ENCODE data around the gene DEK. TPM values are rescaled to one million over a fixed set of nuclear protein-coding genes. Genes with fewer than 3 reads are reported as not detected.
"Not testable (repeated sequence)": the region's sequence is repeated elsewhere in the genome, so short reads cannot be mapped to it uniquely, and the experiment has no call there.

DEK gene
- total RNA-seq = 64.2 TPM

GRCh38 chr6:18264219-18264922 lies at the start of gene DEK:
TSS of gene DEK (minus strand) at chr6:18264530. CDS start at chr6:18263987, 543 bp downstream.
- peak within 1 kb of the TSS; percentile 81 to 91 (median 88) for H3K9ac ChIP-seq (ENCODE audit: low read depth in 1 of 3, low read length in 3 of 3)
- no peaks in the 10 kb centered on the region for H3K36me3 ChIP-seq (ENCODE audit: control insufficient read depth in 3 of 3, insufficient read depth in 3 of 3, low read length in 3 of 3)
- H3K4me1 ChIP-seq (ENCODE audit: control insufficient read depth in 3 of 3, insufficient read depth in 3 of 3, low read length in 3 of 3) = peaks cover 29 to 48% (median 36%) of the 10 kb centered on the region in 3 donors
- no peaks in the 10 kb centered on the region for H3K27me3 ChIP-seq (ENCODE audit: control insufficient read depth in 3 of 3, insufficient read depth in 3 of 3, low read length in 3 of 3)
- H3K9me3 ChIP-seq (ENCODE audit: control insufficient read depth in 3 of 3, low read length in 3 of 3) = no peaks in the 10 kb centered on the region
- peak within 1 kb of the TSS; percentile 89 for H3K27ac ChIP-seq (ENCODE audit: low read depth, low read length)
- H3K4me3 ChIP-seq (ENCODE audit: low read length in 3 of 3) = peak within 1 kb of the TSS; percentile 82 to 94 (median 83)

DNA sequence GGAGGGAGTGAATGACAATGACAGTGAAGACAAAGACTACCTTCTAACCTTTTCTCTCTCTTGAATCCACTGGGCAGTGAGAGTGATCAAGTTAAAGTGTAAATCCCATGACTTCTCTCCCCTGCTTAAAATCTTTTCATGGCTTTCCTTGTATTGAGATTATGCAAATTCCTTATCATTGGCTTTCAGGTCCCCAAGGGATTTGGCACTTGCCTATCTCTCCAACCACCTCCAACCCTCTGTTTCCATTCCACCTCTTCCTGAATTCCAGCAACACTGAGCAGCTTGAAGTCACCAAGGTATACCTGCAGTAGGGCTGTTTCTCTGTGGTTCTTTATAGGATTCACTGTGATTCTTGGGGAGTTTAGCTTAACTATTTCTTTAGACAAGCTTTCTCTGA lies 48.0 kb upstream of the DEK start:
- peaks cover 0 to 3% (median 0%) of the 10 kb centered on the region in 3 donors for H3K4me1 ChIP-seq (ENCODE audit: control insufficient read depth in 3 of 3, insufficient read depth in 3 of 3, low read length in 3 of 3)
- H3K36me3 ChIP-seq (ENCODE audit: control insufficient read depth in 3 of 3, insufficient read depth in 3 of 3, low read length in 3 of 3) = no peaks in the 10 kb centered on the region
- H3K9ac ChIP-seq (ENCODE audit: low read depth in 1 of 3, low read length in 3 of 3) = no peak overlapping the region
- no peaks in the 10 kb centered on the region for H3K27me3 ChIP-seq (ENCODE audit: control insufficient read depth in 3 of 3, insufficient read depth in 3 of 3, low read length in 3 of 3)
- no peak overlapping the region for H3K4me3 ChIP-seq (ENCODE audit: low read length in 3 of 3)
- no peaks in the 10 kb centered on the region for H3K9me3 ChIP-seq (ENCODE audit: control insufficient read depth in 3 of 3, low read length in 3 of 3)
- no peak overlapping the region for H3K27ac ChIP-seq (ENCODE audit: low read depth, low read length)

GRCh38 chr6:18310010-18310409 lies 45.7 kb upstream of the DEK start:
- H3K27me3 ChIP-seq (ENCODE audit: control insufficient read depth in 3 of 3, insufficient read depth in 3 of 3, low read length in 3 of 3); H3K27ac ChIP-seq (ENCODE audit: low read depth, low read length); H3K4me1 ChIP-seq (ENCODE audit: control insufficient read depth in 3 of 3, insufficient read depth in 3 of 3, low read length in 3 of 3); H3K9ac ChIP-seq (ENCODE audit: low read depth in 1 of 3, low read length in 3 of 3); H3K4me3 ChIP-seq (ENCODE audit: low read length in 3 of 3); H3K36me3 ChIP-seq (ENCODE audit: control insufficient read depth in 3 of 3, insufficient read depth in 3 of 3, low read length in 3 of 3); H3K9me3 ChIP-seq (ENCODE audit: control insufficient read depth in 3 of 3, low read length in 3 of 3): not testable (repeated sequence)

DNA sequence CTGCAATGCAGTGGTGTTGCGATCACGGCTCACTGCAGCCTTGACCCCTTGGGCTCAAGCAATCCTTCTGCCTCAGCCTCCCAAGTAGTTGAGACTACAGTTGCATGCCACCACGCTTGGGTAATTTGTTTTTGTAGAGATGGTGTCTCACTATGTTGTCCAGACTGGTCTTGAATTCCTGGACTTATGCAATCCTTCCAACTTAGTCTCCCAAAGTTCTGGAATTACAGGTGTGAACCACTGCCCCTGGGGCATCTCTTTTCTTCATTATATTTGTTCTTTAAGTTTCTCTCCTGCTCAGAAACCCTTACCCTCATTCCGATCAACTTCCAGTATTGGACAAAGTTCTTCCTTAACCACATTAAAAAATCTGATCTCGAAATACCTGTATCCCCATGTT lies 44.7 kb upstream of the DEK start:
- Histone ChIP-seq H3K9ac (ENCODE audit: low read depth in 1 of 3, low read length in 3 of 3) (no peak overlapping the region), H3K27me3 (ENCODE audit: control insufficient read depth in 3 of 3, insufficient read depth in 3 of 3, low read length in 3 of 3) (no peaks in the 10 kb centered on the region), H3K4me3 (ENCODE audit: low read length in 3 of 3) (no peak overlapping the region)

DNA sequence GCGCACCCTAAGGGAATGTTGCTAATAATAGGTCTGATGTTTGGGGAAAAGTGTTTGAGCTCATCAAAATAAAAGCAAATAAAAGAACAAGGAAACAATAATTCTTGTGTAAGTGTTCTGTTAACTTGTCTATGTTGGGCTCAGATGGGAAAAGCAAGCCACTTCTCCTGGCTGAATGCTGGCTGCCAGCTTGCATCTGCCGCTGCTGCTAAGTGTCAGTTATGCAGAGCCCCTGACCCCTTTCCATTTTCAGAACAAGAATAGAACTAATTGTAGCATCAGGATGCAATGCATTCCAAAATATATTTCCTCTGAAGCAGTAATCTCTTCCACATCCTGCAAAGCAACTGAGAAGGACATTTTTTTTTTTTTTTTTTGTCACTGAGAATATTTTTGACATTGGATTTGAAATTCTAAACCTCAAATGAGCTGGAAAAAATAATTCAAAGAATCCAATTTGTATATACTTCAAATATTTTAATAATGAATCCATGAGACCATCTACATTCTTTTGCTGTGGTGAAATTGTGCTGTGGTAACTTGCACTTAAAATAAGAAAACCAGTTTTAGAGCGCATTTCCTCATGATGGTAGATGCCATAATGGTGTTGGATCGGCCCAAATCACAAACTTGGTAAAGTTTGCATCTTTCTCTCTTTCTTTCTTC lies 43.9 kb upstream of the DEK start:
- Histone ChIP-seq H3K9ac (ENCODE audit: low read depth in 1 of 3, low read length in 3 of 3) (no peak overlapping the region), H3K27ac (ENCODE audit: low read depth, low read length) (no peak overlapping the region), H3K9me3 (ENCODE audit: control insufficient read depth in 3 of 3, low read length in 3 of 3) (no peaks in the 10 kb centered on the region), H3K4me1 (ENCODE audit: control insufficient read depth in 3 of 3, insufficient read depth in 3 of 3, low read length in 3 of 3) (peaks cover 0 to 3% (median 0%) of the 10 kb centered on the region in 3 donors), H3K27me3 (ENCODE audit: control insufficient read depth in 3 of 3, insufficient read depth in 3 of 3, low read length in 3 of 3) (no peaks in the 10 kb centered on the region), H3K36me3 (ENCODE audit: control insufficient read depth in 3 of 3, insufficient read depth in 3 of 3, low read length in 3 of 3) (no peaks in the 10 kb centered on the region), H3K4me3 (ENCODE audit: low read length in 3 of 3) (no peak overlapping the region)

More for the DNA sequence above, 44.7 kb upstream of the DEK start:
- Histone ChIP-seq H3K4me1 (ENCODE audit: control insufficient read depth in 3 of 3, insufficient read depth in 3 of 3, low read length in 3 of 3) (peaks cover 0 to 3% (median 0%) of the 10 kb centered on the region in 3 donors), H3K9me3 (ENCODE audit: control insufficient read depth in 3 of 3, low read length in 3 of 3) (no peaks in the 10 kb centered on the region), H3K36me3 (ENCODE audit: control insufficient read depth in 3 of 3, insufficient read depth in 3 of 3, low read length in 3 of 3) (no peaks in the 10 kb centered on the region), H3K27ac (ENCODE audit: low read depth, low read length) (no peak overlapping the region)

GRCh38 chr6:18306977-18307376 lies 42.6 kb upstream of the DEK start:
- Histone ChIP-seq H3K4me3 (ENCODE audit: low read length in 3 of 3) (no peak overlapping the region), H3K27me3 (ENCODE audit: control insufficient read depth in 3 of 3, insufficient read depth in 3 of 3, low read length in 3 of 3) (no peaks in the 10 kb centered on the region), H3K9me3 (ENCODE audit: control insufficient read depth in 3 of 3, low read length in 3 of 3) (no peaks in the 10 kb centered on the region), H3K9ac (ENCODE audit: low read depth in 1 of 3, low read length in 3 of 3) (no peak overlapping the region), H3K36me3 (ENCODE audit: control insufficient read depth in 3 of 3, insufficient read depth in 3 of 3, low read length in 3 of 3) (no peaks in the 10 kb centered on the region), H3K4me1 (ENCODE audit: control insufficient read depth in 3 of 3, insufficient read depth in 3 of 3, low read length in 3 of 3) (peaks cover 0 to 3% (median 0%) of the 10 kb centered on the region in 3 donors), H3K27ac (ENCODE audit: low read depth, low read length) (no peak overlapping the region)

GRCh38 chr6:18302561-18303439 lies 38.5 kb upstream of the DEK start:
- Histone ChIP-seq H3K27ac (ENCODE audit: low read depth, low read length) (no peak overlapping the region), H3K9me3 (ENCODE audit: control insufficient read depth in 3 of 3, low read length in 3 of 3) (no peaks in the 10 kb centered on the region), H3K4me1 (ENCODE audit: control insufficient read depth in 3 of 3, insufficient read depth in 3 of 3, low read length in 3 of 3) (no peaks in the 10 kb centered on the region), H3K27me3 (ENCODE audit: control insufficient read depth in 3 of 3, insufficient read depth in 3 of 3, low read length in 3 of 3) (no peaks in the 10 kb centered on the region), H3K36me3 (ENCODE audit: control insufficient read depth in 3 of 3, insufficient read depth in 3 of 3, low read length in 3 of 3) (no peaks in the 10 kb centered on the region), H3K9ac (ENCODE audit: low read depth in 1 of 3, low read length in 3 of 3) (no peak overlapping the region), H3K4me3 (ENCODE audit: low read length in 3 of 3) (no peak overlapping the region)

GRCh38 chr6:18293076-18293904 lies 29.0 kb upstream of the DEK start:
- Histone ChIP-seq H3K4me3 (ENCODE audit: low read length in 3 of 3) (no peak overlapping the region), H3K4me1 (ENCODE audit: control insufficient read depth in 3 of 3, insufficient read depth in 3 of 3, low read length in 3 of 3) (peaks cover 9 to 17% (median 10%) of the 10 kb centered on the region in 3 donors), H3K36me3 (ENCODE audit: control insufficient read depth in 3 of 3, insufficient read depth in 3 of 3, low read length in 3 of 3) (no peaks in the 10 kb centered on the region), H3K27ac (ENCODE audit: low read depth, low read length) (no peak overlapping the region), H3K27me3 (ENCODE audit: control insufficient read depth in 3 of 3, insufficient read depth in 3 of 3, low read length in 3 of 3) (no peaks in the 10 kb centered on the region), H3K9ac (ENCODE audit: low read depth in 1 of 3, low read length in 3 of 3) (no peak overlapping the region), H3K9me3 (ENCODE audit: control insufficient read depth in 3 of 3, low read length in 3 of 3) (no peaks in the 10 kb centered on the region)

GRCh38 chr6:18289283-18289682 lies 25.0 kb upstream of the DEK start:
- peaks cover 9 to 17% (median 10%) of the 10 kb centered on the region in 3 donors for H3K4me1 ChIP-seq (ENCODE audit: control insufficient read depth in 3 of 3, insufficient read depth in 3 of 3, low read length in 3 of 3)
- no peaks in the 10 kb centered on the region for H3K27me3 ChIP-seq (ENCODE audit: control insufficient read depth in 3 of 3, insufficient read depth in 3 of 3, low read length in 3 of 3)
- no peaks in the 10 kb centered on the region for H3K9me3 ChIP-seq (ENCODE audit: control insufficient read depth in 3 of 3, low read length in 3 of 3)
- peak overlapping the region in 1 of 3 donors; percentile 45 for H3K9ac ChIP-seq (ENCODE audit: low read depth in 1 of 3, low read length in 3 of 3)
- H3K27ac ChIP-seq (ENCODE audit: low read depth, low read length) = peak overlapping the region; percentile 86
- no peaks in the 10 kb centered on the region for H3K36me3 ChIP-seq (ENCODE audit: control insufficient read depth in 3 of 3, insufficient read depth in 3 of 3, low read length in 3 of 3)
- H3K4me3 ChIP-seq (ENCODE audit: low read length in 3 of 3) = peak overlapping the region in 2 of 3 donors; percentile 24 to 52
